ENCODE measurements around the gene MAST1. TPM values are rescaled to one million over a fixed set of nuclear protein-coding genes. Genes with fewer than 3 reads are reported as not detected.

Gene MAST1
- total and polyA plus RNA-seq, 4 donors: 0.08 to 0.54 (median 0.23) TPM

DNA sequence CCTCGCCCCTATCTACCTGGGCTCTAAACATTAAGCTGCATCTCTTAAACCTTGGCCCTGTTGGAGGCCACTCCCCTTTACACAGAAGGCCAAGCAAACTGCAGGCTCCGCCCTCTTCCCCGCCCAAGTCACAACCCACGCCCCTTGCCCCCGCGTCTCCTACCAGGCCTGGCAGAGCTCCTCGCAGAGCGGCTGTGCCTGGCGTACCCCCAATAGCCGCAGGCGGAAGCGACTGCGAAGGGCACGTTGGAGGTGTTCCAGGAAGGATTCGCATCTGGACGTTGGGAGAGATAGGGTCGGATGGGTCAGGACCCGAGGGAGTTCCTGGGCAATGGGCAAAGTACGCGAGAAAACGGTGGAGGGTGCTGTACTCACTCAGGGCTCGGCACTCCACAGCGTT is 9.8 kb upstream of the MAST1 start:
- peak; percentile 70 for DNase-seq (ENCODE audit: low spot score)
- H3K9me3 ChIP-seq (ENCODE audit: control insufficient read depth in 4 of 4, low read length in 3 of 4): no peaks in the 10 kb centered on the region
- peaks cover 0 to 13% (median 4%) of the 10 kb centered on the region in 4 donors for H3K4me1 ChIP-seq (ENCODE audit: control insufficient read depth in 4 of 4, insufficient read depth in 4 of 4, low read length in 3 of 4)
- H3K36me3 ChIP-seq (ENCODE audit: control insufficient read depth in 4 of 4, insufficient read depth in 3 of 4, low read depth in 1 of 4, low read length in 3 of 4): no peaks in the 10 kb centered on the region
- WGBS: 5% methylated on average over 23 of the region's 23 CpGs
- H3K27me3 ChIP-seq (ENCODE audit: control insufficient read depth in 4 of 4, insufficient read depth in 4 of 4, low read length in 3 of 4): peaks cover 0 to 11% (median 9%) of the 10 kb centered on the region in 4 donors
- H3K4me3 ChIP-seq (ENCODE audit: low read depth in 1 of 3, low read length in 3 of 3): no peak overlapping the region
- no peak overlapping the region for H3K27ac ChIP-seq (ENCODE audit: low read depth in 1 of 2, low read length in 2 of 2)
- no peak for TF ChIP-seq FOXA2 (IDR thresholded peaks at IDR 0.05)
- no peak for TF ChIP-seq GABPA (IDR thresholded peaks at IDR 0.05 in 1 of 2, conservative IDR thresholded peaks at IDR 0.05 in 1 of 2)
- no peak for TF ChIP-seq TAF1 (conservative IDR thresholded peaks at IDR 0.05)
- TF ChIP-seq, protein P1, sequence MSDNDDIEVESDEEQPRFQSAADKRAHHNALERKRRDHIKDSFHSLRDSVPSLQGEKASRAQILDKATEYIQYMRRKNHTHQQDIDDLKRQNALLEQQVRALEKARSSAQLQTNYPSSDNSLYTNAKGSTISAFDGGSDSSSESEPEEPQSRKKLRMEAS (IDR thresholded peaks at IDR 0.05): no peak
- no peak for TF ChIP-seq RAD21 (IDR thresholded peaks at IDR 0.05)
- no peak for TF ChIP-seq JUND (IDR thresholded peaks at IDR 0.05)
- TF ChIP-seq, protein P2, sequence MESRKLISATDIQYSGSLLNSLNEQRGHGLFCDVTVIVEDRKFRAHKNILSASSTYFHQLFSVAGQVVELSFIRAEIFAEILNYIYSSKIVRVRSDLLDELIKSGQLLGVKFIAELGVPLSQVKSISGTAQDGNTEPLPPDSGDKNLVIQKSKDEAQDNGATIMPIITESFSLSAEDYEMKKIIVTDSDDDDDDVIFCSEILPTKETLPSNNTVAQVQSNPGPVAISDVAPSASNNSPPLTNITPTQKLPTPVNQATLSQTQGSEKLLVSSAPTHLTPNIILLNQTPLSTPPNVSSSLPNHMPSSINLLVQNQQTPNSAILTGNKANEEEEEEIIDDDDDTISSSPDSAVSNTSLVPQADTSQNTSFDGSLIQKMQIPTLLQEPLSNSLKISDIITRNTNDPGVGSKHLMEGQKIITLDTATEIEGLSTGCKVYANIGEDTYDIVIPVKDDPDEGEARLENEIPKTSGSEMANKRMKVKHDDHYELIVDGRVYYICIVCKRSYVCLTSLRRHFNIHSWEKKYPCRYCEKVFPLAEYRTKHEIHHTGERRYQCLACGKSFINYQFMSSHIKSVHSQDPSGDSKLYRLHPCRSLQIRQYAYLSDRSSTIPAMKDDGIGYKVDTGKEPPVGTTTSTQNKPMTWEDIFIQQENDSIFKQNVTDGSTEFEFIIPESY (IDR thresholded peaks at IDR 0.05): no peak
- no peak overlapping the region for H3K9ac ChIP-seq (ENCODE audit: low read depth in 1 of 2, low read length in 2 of 2)

DNA sequence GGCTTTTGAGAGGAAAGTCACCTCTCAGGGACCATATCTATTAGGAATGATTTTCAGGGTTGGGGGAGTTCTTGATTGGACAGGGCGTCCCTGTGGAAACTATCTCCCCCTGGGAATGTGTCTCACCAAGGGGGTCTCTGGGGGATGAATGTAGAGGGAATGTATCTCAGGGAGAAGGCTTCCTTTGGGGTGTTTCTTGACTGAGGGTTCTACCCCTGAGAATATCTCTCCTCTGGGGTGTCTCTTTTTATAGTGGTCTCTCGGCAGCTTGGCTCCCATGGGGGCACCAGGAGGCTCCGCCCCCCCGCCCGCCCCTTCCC is 4.9 kb upstream of the MAST1 start:
- peaks cover 0 to 20% (median 17%) of the 10 kb centered on the region in 4 donors for H3K27me3 ChIP-seq (ENCODE audit: control insufficient read depth in 4 of 4, insufficient read depth in 4 of 4, low read length in 3 of 4)

More for the DNA sequence above, 4.9 kb upstream of the MAST1 start:
- Histone ChIP-seq H3K4me1 (ENCODE audit: control insufficient read depth in 4 of 4, insufficient read depth in 4 of 4, low read length in 3 of 4) (peaks cover 0 to 19% (median 4%) of the 10 kb centered on the region in 4 donors), H3K9me3 (ENCODE audit: control insufficient read depth in 4 of 4, low read length in 3 of 4) (no peaks in the 10 kb centered on the region), H3K4me3 (ENCODE audit: low read depth in 1 of 3, low read length in 3 of 3) (peak overlapping the region in 1 of 3 donors; percentile 52), H3K27ac (ENCODE audit: low read depth in 1 of 2, low read length in 2 of 2) (no peak overlapping the region), H3K9ac (ENCODE audit: low read depth in 1 of 2, low read length in 2 of 2) (no peak overlapping the region), H3K36me3 (ENCODE audit: control insufficient read depth in 4 of 4, insufficient read depth in 3 of 4, low read depth in 1 of 4, low read length in 3 of 4) (no peaks in the 10 kb centered on the region)
- WGBS: 3% methylated on average over 5 of the region's 5 CpGs
- TF ChIP-seq, protein P3, sequence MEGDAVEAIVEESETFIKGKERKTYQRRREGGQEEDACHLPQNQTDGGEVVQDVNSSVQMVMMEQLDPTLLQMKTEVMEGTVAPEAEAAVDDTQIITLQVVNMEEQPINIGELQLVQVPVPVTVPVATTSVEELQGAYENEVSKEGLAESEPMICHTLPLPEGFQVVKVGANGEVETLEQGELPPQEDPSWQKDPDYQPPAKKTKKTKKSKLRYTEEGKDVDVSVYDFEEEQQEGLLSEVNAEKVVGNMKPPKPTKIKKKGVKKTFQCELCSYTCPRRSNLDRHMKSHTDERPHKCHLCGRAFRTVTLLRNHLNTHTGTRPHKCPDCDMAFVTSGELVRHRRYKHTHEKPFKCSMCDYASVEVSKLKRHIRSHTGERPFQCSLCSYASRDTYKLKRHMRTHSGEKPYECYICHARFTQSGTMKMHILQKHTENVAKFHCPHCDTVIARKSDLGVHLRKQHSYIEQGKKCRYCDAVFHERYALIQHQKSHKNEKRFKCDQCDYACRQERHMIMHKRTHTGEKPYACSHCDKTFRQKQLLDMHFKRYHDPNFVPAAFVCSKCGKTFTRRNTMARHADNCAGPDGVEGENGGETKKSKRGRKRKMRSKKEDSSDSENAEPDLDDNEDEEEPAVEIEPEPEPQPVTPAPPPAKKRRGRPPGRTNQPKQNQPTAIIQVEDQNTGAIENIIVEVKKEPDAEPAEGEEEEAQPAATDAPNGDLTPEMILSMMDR (IDR thresholded peaks at IDR 0.05; ENCODE audit: low read depth, low read length, missing input control): no peak
- TF ChIP-seq HNF4G (IDR thresholded peaks at IDR 0.05): no peak
- TF ChIP-seq TAF1 (conservative IDR thresholded peaks at IDR 0.05): no peak
- TF ChIP-seq YY1 (IDR thresholded peaks at IDR 0.05): no peak
- no peak for TF ChIP-seq HNF4A (conservative IDR thresholded peaks at IDR 0.05)
- no peak for TF ChIP-seq GABPA (IDR thresholded peaks at IDR 0.05 in 1 of 2, conservative IDR thresholded peaks at IDR 0.05 in 1 of 2)
- TF ChIP-seq, protein P4, sequence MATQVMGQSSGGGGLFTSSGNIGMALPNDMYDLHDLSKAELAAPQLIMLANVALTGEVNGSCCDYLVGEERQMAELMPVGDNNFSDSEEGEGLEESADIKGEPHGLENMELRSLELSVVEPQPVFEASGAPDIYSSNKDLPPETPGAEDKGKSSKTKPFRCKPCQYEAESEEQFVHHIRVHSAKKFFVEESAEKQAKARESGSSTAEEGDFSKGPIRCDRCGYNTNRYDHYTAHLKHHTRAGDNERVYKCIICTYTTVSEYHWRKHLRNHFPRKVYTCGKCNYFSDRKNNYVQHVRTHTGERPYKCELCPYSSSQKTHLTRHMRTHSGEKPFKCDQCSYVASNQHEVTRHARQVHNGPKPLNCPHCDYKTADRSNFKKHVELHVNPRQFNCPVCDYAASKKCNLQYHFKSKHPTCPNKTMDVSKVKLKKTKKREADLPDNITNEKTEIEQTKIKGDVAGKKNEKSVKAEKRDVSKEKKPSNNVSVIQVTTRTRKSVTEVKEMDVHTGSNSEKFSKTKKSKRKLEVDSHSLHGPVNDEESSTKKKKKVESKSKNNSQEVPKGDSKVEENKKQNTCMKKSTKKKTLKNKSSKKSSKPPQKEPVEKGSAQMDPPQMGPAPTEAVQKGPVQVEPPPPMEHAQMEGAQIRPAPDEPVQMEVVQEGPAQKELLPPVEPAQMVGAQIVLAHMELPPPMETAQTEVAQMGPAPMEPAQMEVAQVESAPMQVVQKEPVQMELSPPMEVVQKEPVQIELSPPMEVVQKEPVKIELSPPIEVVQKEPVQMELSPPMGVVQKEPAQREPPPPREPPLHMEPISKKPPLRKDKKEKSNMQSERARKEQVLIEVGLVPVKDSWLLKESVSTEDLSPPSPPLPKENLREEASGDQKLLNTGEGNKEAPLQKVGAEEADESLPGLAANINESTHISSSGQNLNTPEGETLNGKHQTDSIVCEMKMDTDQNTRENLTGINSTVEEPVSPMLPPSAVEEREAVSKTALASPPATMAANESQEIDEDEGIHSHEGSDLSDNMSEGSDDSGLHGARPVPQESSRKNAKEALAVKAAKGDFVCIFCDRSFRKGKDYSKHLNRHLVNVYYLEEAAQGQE (IDR thresholded peaks at IDR 0.05): no peak
- TF ChIP-seq FOXA1 (IDR thresholded peaks at IDR 0.05): no peak
- no peak for TF ChIP-seq EGR1 (IDR thresholded peaks at IDR 0.05; ENCODE audit: low read depth in 2 of 2)
- TF ChIP-seq JUND (IDR thresholded peaks at IDR 0.05): no peak
- TF ChIP-seq, protein P1 (IDR thresholded peaks at IDR 0.05): no peak
- no peak for TF ChIP-seq SP1 (IDR thresholded peaks at IDR 0.05)
- TF ChIP-seq, protein P5, sequence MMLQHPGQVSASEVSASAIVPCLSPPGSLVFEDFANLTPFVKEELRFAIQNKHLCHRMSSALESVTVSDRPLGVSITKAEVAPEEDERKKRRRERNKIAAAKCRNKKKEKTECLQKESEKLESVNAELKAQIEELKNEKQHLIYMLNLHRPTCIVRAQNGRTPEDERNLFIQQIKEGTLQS (IDR thresholded peaks at IDR 0.05): no peak
- TF ChIP-seq NR2F2 (IDR thresholded peaks at IDR 0.05): no peak
- TF ChIP-seq, protein P2 (IDR thresholded peaks at IDR 0.05): no peak
- no peak for TF ChIP-seq FOXA2 (IDR thresholded peaks at IDR 0.05)
- no peak for TF ChIP-seq RXRA (IDR thresholded peaks at IDR 0.05)
- no peak for TF ChIP-seq RAD21 (IDR thresholded peaks at IDR 0.05)
- DNase-seq (ENCODE audit: low spot score): no peak
